K562 (cell line): ENCODE data around the gene PREP. TPM values are rescaled to one million over a fixed set of nuclear protein-coding genes. Genes with fewer than 3 reads are reported as not detected.

ENCODE experiments used
- ATAC-seq: fragments of 200-7000 bp; cut with Tn5 transposase; 3 replicates; pipeline ENCODE4 v1.9.1; 2020; ENCODE audit warnings: moderate library complexity
- BruUV-seq: library from RNA; stranded (reverse); fragments of 400-500 nt; replicated peaks from 2 replicates; lab custom pipeline; 2021; lab: Mats Ljungman, UMichigan
- CTCF ChIA-PET: fragments of 300-600 bp; formaldehyde crosslinking; extraction: SDS; loops from one replicate; lab custom pipeline; 2021; ENCODE audit warnings: low intra/inter-chr PET ratio; lab: Yijun Ruan, JAX
- POLR2A ChIA-PET: fragments of 300-600, 350-650 bp; sonication (Branson Sonifier 250); formaldehyde crosslinking; extraction: SDS; loops from one replicate; lab custom pipeline; 2021; ENCODE audit warnings: antibody characterized with exemption, inconsistent platforms; lab: Yijun Ruan, JAX
- DNase-seq, 4 experiments: peaks; one replicate each; pipeline versions ENCODE4 v3.0.0 to v3.0.0-alpha.2; 2011 to 2018; ENCODE audit warnings: low spot score in 3 of 4, mixed read lengths in 3 of 4; ENCODE audit errors: extremely low read depth in 1 of 4
- FAIRE-seq: peaks from 2 replicates; lab custom pipeline; 2011; peaks lifted over from hg19 to GRCh38; lab: Jason Lieb, UNC
- H2AFZ ChIP-seq: 2 replicates; pipeline ENCODE4 v1.6.0; 2011; ENCODE audit warnings: low read depth, low read length, control low read depth, inconsistent platforms
- H3K27ac ChIP-seq: fragments of 200-600 bp; 3 replicates; pipeline ENCODE4 v1.8.0; 2011; ENCODE audit warnings: low read depth, mild to moderate bottlenecking, control low read depth, inconsistent platforms, low read length, moderate library complexity, mixed read lengths; ENCODE audit errors: extremely low read depth
- H3K27me3 ChIP-seq, 2 experiments: fragments of 300-600 bp in 1 of 2; 2 replicates in 1 of 2; 3 replicates in 1 of 2; pipeline versions ENCODE4 v1.6.0 to v1.8.0; 2011; ENCODE audit warnings: inconsistent platforms in 2 of 2, low read length in 2 of 2, mild to moderate bottlenecking in 1 of 2, mixed read lengths in 1 of 2, moderate library complexity in 1 of 2; ENCODE audit not compliant: control insufficient read depth in 2 of 2, insufficient read depth in 2 of 2
- H3K36me3 ChIP-seq: fragments of 300-600 bp; 3 replicates; pipeline ENCODE4 v1.8.0; 2011; ENCODE audit warnings: mild to moderate bottlenecking, low read length, inconsistent platforms; ENCODE audit not compliant: control insufficient read depth, insufficient read depth
- H3K4me1 ChIP-seq, 2 experiments: fragments of 200-600 bp in 1 of 2; replicated peaks in 1 of 2; 2 replicates in 1 of 2; 3 replicates in 1 of 2; pipeline versions ENCODE4 v1.5.1 to v1.8.0; 2011; ENCODE audit warnings: inconsistent platforms in 2 of 2, low read length in 2 of 2, mild to moderate bottlenecking in 1 of 2, mixed read lengths in 1 of 2, moderate library complexity in 1 of 2; ENCODE audit not compliant: control insufficient read depth in 2 of 2, insufficient read depth in 2 of 2
- H3K4me2 ChIP-seq: 2 replicates; pipeline ENCODE4 v1.6.1; 2011; ENCODE audit warnings: low read length, control low read depth, inconsistent platforms, mixed read lengths; ENCODE audit not compliant: insufficient read depth
- H3K4me3 ChIP-seq: fragments of 200-600 bp; sonication (generic), shearing (Covaris generic); 2 replicates; pipeline ENCODE4 v1.5.1; 2016; ENCODE audit warnings: control low read depth, inconsistent platforms
- H3K79me2 ChIP-seq: fragments of 200-600 bp; 3 replicates; pipeline ENCODE4 v1.8.0; 2011; ENCODE audit warnings: low read length, inconsistent platforms; ENCODE audit not compliant: control insufficient read depth, insufficient read depth
- H3K9ac ChIP-seq, 2 experiments: 2 replicates each; pipeline versions ENCODE4 v1.6.0 to v1.6.1; 2011; ENCODE audit warnings: low read depth in 2 of 2, low read length in 2 of 2, control low read depth in 1 of 2, inconsistent platforms in 1 of 2, mild to moderate bottlenecking in 1 of 2, mixed read lengths in 1 of 2; ENCODE audit not compliant: insufficient read depth in 1 of 2
- H3K9me1 ChIP-seq: one replicate; pipeline ENCODE4 v1.6.0; 2011; ENCODE audit warnings: inconsistent platforms, mild to moderate bottlenecking, low read length, moderate library complexity; ENCODE audit not compliant: control insufficient read depth, insufficient read depth
- H3K9me3 ChIP-seq: replicated peaks from 2 replicates; pipeline ENCODE4 v1.5.1; 2011; ENCODE audit warnings: low read depth, low read length, inconsistent platforms; ENCODE audit not compliant: control insufficient read depth, insufficient read depth
- H4K20me1 ChIP-seq: replicated peaks from 2 replicates; pipeline ENCODE4 v1.6.1; 2011; ENCODE audit warnings: low read length, inconsistent platforms, mixed read lengths; ENCODE audit not compliant: control insufficient read depth, insufficient read depth
- CEBPZ ChIP-seq: fragments of 150-350 bp; IDR thresholded peaks from 2 replicates; pipeline ENCODE4 v1.6.1; 2014; ENCODE audit warnings: low read depth, mild to moderate bottlenecking, low read length, borderline replicate concordance
- ZNF41 ChIP-seq: fragments of 250-450 bp; sonication (Bioruptor Pico); conservative IDR thresholded peaks from 2 replicates; pipeline ENCODE4 v1.4.0; 2020; ENCODE audit warnings: mild to moderate bottlenecking
- WGBS: fragments of 100-300 bp; shearing (Covaris generic); methylation state at CpG from one replicate; pipeline ENCODE4 v1.1.6; 2016; ENCODE audit warnings: low coverage, mixed read lengths; ENCODE audit not compliant: insufficient coverage; ENCODE audit errors: missing lambda C conversion rate; 5-methylcytosine and 5-hydroxymethylcytosine counted together
- in situ Hi-C: fragments of 300-500 bp; cut with MboI; formaldehyde crosslinking; loops from 4 replicates; pipeline ENCODE4 v1.15.0; 2018; ENCODE audit warnings: inconsistent platforms, mixed read lengths
- intact Hi-C: fragments of 100-400 bp; cut with micrococcal nuclease; formaldehyde crosslinking; loops from 2 replicates; pipeline ENCODE4 v1.14.2; 2022
- polyA plus RNA-seq, 8 experiments: library from polyadenylated mRNA; depleted of rRNA in 4 of 8; stranded (reverse) in 5 of 8; unstranded in 3 of 8; fragments of >200 nt; fragmentation: Nextera tagmentation in 2 of 8; fragmentation: Illumina TruSeq in 1 of 8; extraction: Ambion mirVana in 2 of 8; extraction: Trizol in 1 of 8; gene quantifications; 2 replicates each; pipeline versions ENCODE4 v1.2.1 to v1.2.3, GENCODE V29; 2011 to 2014; ENCODE audit warnings: inconsistent platforms in 1 of 8, missing spikeins in 1 of 8
- total RNA-seq, 7 experiments: library from RNA; depleted of rRNA in 6 of 7; stranded (reverse); fragments of >200 nt in 6 of 7; fragmentation: Illumina TruSeq in 2 of 7; extraction: Trizol in 2 of 7; gene quantifications; 2 replicates each; pipeline versions ENCODE4 v1.2.1 to v1.2.3, GENCODE V29; 2011 to 2021; ENCODE audit warnings: low replicate concordance in 1 of 7
- TF ChIP-seq, protein P1 (sequence below): sonication (generic); formaldehyde crosslinking; IDR thresholded peaks from 2 replicates; pipeline ENCODE4 v1.8.0; 2022; ENCODE audit warnings: mild to moderate bottlenecking, low read depth, missing genetic modification reagents
- TF ChIP-seq, protein P2 (sequence below): fragments of 250-450 bp; sonication (Bioruptor Pico); IDR thresholded peaks from 2 replicates; pipeline ENCODE4 v1.8.0; 2021; ENCODE audit warnings: moderate library complexity, mild to moderate bottlenecking, inconsistent platforms

PREP gene
- total and polyA plus RNA-seq, 9 of the 15 experiments (the other 6 are each of a cell fraction or from before 2014, with no cell fraction given) = 14.1 to 60.8 (median 28.3) TPM

GRCh38 chr6:105357165-105357564 is 45.7 kb downstream of the PREP start:
- Histone ChIP-seq H2AFZ (no peak overlapping the region), H3K4me2 (no peak overlapping the region), H3K4me3 (no peak overlapping the region), H3K9me3 (no peaks in the 10 kb centered on the region), H3K36me3 (peaks cover 60% of the 10 kb centered on the region), H3K9ac (no peak overlapping the region), H4K20me1 (no peaks in the 10 kb centered on the region), H3K9me1 (no peaks in the 10 kb centered on the region), H3K4me1 (peaks cover 0 to 4% of the 10 kb centered on the region in 2 experiments; a peak in 1 of 5 replicates), H3K27me3 (no peaks in the 10 kb centered on the region), H3K27ac (no peak overlapping the region), H3K79me2 (no peaks in the 10 kb centered on the region)
- BruUV-seq = no TSS peak
- no peak for FAIRE-seq
- POLR2A ChIA-PET = interaction anchor here (0.9 kb wide), 1 partner anchor 11 kb away, joined by 3 read pairs; no protein-coding TSS in a partner anchor
- ATAC-seq = no peak
- CTCF ChIA-PET = interaction anchor here (0.6 kb wide), 1 partner anchor 527 kb away, joined by 5 read pairs; no protein-coding TSS in a partner anchor
- DNase-seq = no peak
- 92% methylated on average over 1 of the region's 1 CpG for WGBS
- intact Hi-C loops (no loop called here), in situ Hi-C loops (no loop called here)
- TF ChIP-seq, protein P1, sequence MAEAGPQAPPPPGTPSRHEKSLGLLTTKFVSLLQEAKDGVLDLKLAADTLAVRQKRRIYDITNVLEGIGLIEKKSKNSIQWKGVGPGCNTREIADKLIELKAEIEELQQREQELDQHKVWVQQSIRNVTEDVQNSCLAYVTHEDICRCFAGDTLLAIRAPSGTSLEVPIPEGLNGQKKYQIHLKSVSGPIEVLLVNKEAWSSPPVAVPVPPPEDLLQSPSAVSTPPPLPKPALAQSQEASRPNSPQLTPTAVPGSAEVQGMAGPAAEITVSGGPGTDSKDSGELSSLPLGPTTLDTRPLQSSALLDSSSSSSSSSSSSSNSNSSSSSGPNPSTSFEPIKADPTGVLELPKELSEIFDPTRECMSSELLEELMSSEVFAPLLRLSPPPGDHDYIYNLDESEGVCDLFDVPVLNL = no peak
- TF ChIP-seq CEBPZ (no peak), ZNF41 (CRISPR knock-in tag) (no peak)
- TF ChIP-seq, protein P2, sequence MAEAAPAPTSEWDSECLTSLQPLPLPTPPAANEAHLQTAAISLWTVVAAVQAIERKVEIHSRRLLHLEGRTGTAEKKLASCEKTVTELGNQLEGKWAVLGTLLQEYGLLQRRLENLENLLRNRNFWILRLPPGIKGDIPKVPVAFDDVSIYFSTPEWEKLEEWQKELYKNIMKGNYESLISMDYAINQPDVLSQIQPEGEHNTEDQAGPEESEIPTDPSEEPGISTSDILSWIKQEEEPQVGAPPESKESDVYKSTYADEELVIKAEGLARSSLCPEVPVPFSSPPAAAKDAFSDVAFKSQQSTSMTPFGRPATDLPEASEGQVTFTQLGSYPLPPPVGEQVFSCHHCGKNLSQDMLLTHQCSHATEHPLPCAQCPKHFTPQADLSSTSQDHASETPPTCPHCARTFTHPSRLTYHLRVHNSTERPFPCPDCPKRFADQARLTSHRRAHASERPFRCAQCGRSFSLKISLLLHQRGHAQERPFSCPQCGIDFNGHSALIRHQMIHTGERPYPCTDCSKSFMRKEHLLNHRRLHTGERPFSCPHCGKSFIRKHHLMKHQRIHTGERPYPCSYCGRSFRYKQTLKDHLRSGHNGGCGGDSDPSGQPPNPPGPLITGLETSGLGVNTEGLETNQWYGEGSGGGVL (CRISPR knock-in tag) = no peak
